Neural cell (in vitro differentiated cells): ENCODE results near the gene RELN. TPM values are rescaled to one million over a fixed set of nuclear protein-coding genes. Genes with fewer than 3 reads are reported as not detected.

Experiments used
- H2AFZ ChIP-seq: fragments of 200-600, 300-800 bp; sonication (generic), shearing (Covaris generic); 2 replicates; pipeline ENCODE4 v1.6.0; 2014; ENCODE audit warnings: low read depth, mild to moderate bottlenecking, antibody characterized with exemption, low read length, moderate library complexity
- H3F3A ChIP-seq: fragments of 200-600 bp; shearing (Covaris generic); 2 replicates; pipeline ENCODE4 v1.6.1; 2016; ENCODE audit warnings: mild to moderate bottlenecking, moderate library complexity, mixed read lengths, antibody characterized with exemption, low read length; ENCODE audit not compliant: insufficient read depth, poor library complexity, severe bottlenecking
- H3K27ac ChIP-seq: fragments of 200-600, 300-800 bp; sonication (generic), shearing (Covaris generic); 2 replicates; pipeline ENCODE4 v1.5.1; 2014; ENCODE audit warnings: mild to moderate bottlenecking, low read length, moderate library complexity
- H3K27me3 ChIP-seq: fragments of 300-800, 200-600 bp; sonication (generic), shearing (Covaris generic); 2 replicates; pipeline ENCODE4 v1.6.0; 2014; ENCODE audit warnings: mild to moderate bottlenecking, low read depth, low read length, moderate library complexity; ENCODE audit not compliant: insufficient read depth
- H3K36me3 ChIP-seq: fragments of 300-800, 200-600 bp; sonication (generic), shearing (Covaris generic); 2 replicates; pipeline ENCODE4 v1.5.1; 2014; ENCODE audit warnings: mild to moderate bottlenecking, antibody characterized with exemption, low read length, moderate library complexity; ENCODE audit not compliant: insufficient read depth
- H3K4me2 ChIP-seq: fragments of 300-800, 200-600 bp; sonication (generic), shearing (Covaris generic); 2 replicates; pipeline ENCODE4 v1.6.0; 2014; ENCODE audit warnings: mild to moderate bottlenecking, low read length
- H3K4me3 ChIP-seq: fragments of 300-800, 200-600 bp; sonication (generic), shearing (Covaris generic); 2 replicates; pipeline ENCODE4 v1.5.1; 2014; ENCODE audit warnings: mild to moderate bottlenecking, low read length, moderate library complexity
- H3K79me2 ChIP-seq: fragments of 200-600 bp; shearing (Covaris generic); replicated peaks from 2 replicates; pipeline ENCODE4 v1.6.0; 2014; ENCODE audit warnings: mild to moderate bottlenecking, low read length, moderate library complexity; ENCODE audit not compliant: insufficient read depth
- H3K9ac ChIP-seq: fragments of 300-800, 200-600 bp; sonication (generic), shearing (Covaris generic); 2 replicates; pipeline ENCODE4 v1.6.1; 2016; ENCODE audit warnings: mild to moderate bottlenecking, low read length, mixed read lengths
- H3K9me2 ChIP-seq: fragments of 200-600 bp; shearing (Covaris generic); 2 replicates; pipeline ENCODE4 v1.6.1; 2016; ENCODE audit warnings: mild to moderate bottlenecking, low read length, mixed read lengths; ENCODE audit not compliant: insufficient read depth
- H3K9me3 ChIP-seq: fragments of 200-600, 300-800 bp; sonication (generic), shearing (Covaris generic); 2 replicates; pipeline ENCODE4 v1.6.1; 2016; ENCODE audit warnings: mild to moderate bottlenecking, mixed run types, low read length, moderate library complexity, mixed read lengths
- H4K20me1 ChIP-seq: fragments of 200-600 bp; shearing (Covaris generic); 2 replicates; pipeline ENCODE4 v1.6.1; 2016; ENCODE audit warnings: mild to moderate bottlenecking, mixed run types; ENCODE audit not compliant: insufficient read depth
- CTCF ChIP-seq: fragments of 450-650 bp; IDR thresholded peaks from 2 replicates; pipeline ENCODE4 v1.5.1; 2014; ENCODE audit warnings: antibody characterized with exemption, mild to moderate bottlenecking, moderate library complexity; ENCODE audit not compliant: poor library complexity, severe bottlenecking
- EP300 ChIP-seq: fragments of 450-650 bp; conservative IDR thresholded peaks from 2 replicates; pipeline ENCODE4 v1.6.1; 2014; ENCODE audit warnings: antibody characterized with exemption, mild to moderate bottlenecking, moderate library complexity; ENCODE audit not compliant: poor library complexity, severe bottlenecking
- EZH2 ChIP-seq: fragments of 200-600, 300-800 bp; shearing (Covaris generic), sonication (generic); IDR thresholded peaks from 2 replicates; pipeline ENCODE4 v1.6.1; 2014; ENCODE audit warnings: antibody characterized with exemption, low read length, borderline replicate concordance, mild to moderate bottlenecking; ENCODE audit not compliant: insufficient read depth, poor library complexity, severe bottlenecking
- MXI1 ChIP-seq: fragments of 450-650 bp; conservative IDR thresholded peaks from 2 replicates; pipeline ENCODE4 v1.6.1; 2014; ENCODE audit warnings: antibody characterized with exemption, mild to moderate bottlenecking; ENCODE audit not compliant: poor library complexity, severe bottlenecking
- POLR2AphosphoS5 ChIP-seq: IDR thresholded peaks from 2 replicates; pipeline ENCODE4 v1.6.1; 2012
- RAD21 ChIP-seq: fragments of 450-650 bp; conservative IDR thresholded peaks from 2 replicates; pipeline ENCODE4 v1.6.1; 2014; ENCODE audit warnings: antibody characterized with exemption, mild to moderate bottlenecking, moderate library complexity
- REST ChIP-seq: IDR thresholded peaks from 2 replicates; pipeline ENCODE4 v1.6.1; 2012; ENCODE audit warnings: borderline replicate concordance
- SMC3 ChIP-seq: fragments of 450-650 bp; conservative IDR thresholded peaks from 2 replicates; pipeline ENCODE4 v1.6.1; 2014; ENCODE audit warnings: antibody characterized with exemption, mild to moderate bottlenecking, moderate library complexity; ENCODE audit not compliant: poor library complexity
- TAF1 ChIP-seq: IDR thresholded peaks from 2 replicates; pipeline ENCODE4 v1.6.1; 2012; ENCODE audit warnings: low read depth
- polyA plus RNA-seq: library from polyadenylated mRNA; depleted of rRNA; stranded (reverse); fragments of >200 nt; gene quantifications from 2 replicates; pipeline ENCODE4 v1.2.3, GENCODE V29; 2014

The RELN gene
- polyA plus RNA-seq, 1 donor from 2014 or later, result 178 TPM

- no peaks in the 10 kb centered on the region for H4K20me1 ChIP-seq
- H3K4me2 ChIP-seq, result no peak overlapping the region
- no peaks in the 10 kb centered on the region for H3K36me3 ChIP-seq
- H3K9ac ChIP-seq, result no peak overlapping the region
- H3K9me2 ChIP-seq, result no peaks in the 10 kb centered on the region
- H3K4me3 ChIP-seq, result no peak overlapping the region
- TF ChIP-seq RAD21, result no peak
- no peak for TF ChIP-seq CTCF
- TF ChIP-seq MXI1, result no peak
- H3K27me3 ChIP-seq, result no peaks in the 10 kb centered on the region
- H3K79me2 ChIP-seq, result no peaks in the 10 kb centered on the region
- no peak overlapping the region for H2AFZ ChIP-seq
- H3F3A ChIP-seq, result no peaks in the 10 kb centered on the region
- no peaks in the 10 kb centered on the region for H3K9me3 ChIP-seq
- H3K27ac ChIP-seq, result no peak overlapping the region
These were observed 96.1 kb downstream of the RELN start for GRCh38 chr7:103893350-103893749.

- H3K36me3 ChIP-seq, result no peaks in the 10 kb centered on the region
- no peaks in the 10 kb centered on the region for H3K79me2 ChIP-seq
- H3F3A ChIP-seq, result no peaks in the 10 kb centered on the region
- no peaks in the 10 kb centered on the region for H4K20me1 ChIP-seq
- no peak overlapping the region for H2AFZ ChIP-seq
- no peak overlapping the region for H3K4me2 ChIP-seq
- H3K27ac ChIP-seq, result no peak overlapping the region
- H3K9ac ChIP-seq, result no peak overlapping the region
- H3K9me2 ChIP-seq, result no peaks in the 10 kb centered on the region
- no peak overlapping the region for H3K4me3 ChIP-seq
- H3K9me3 ChIP-seq, result no peaks in the 10 kb centered on the region
- TF ChIP-seq EZH2 (no peak), CTCF (no peak), TAF1 (no peak), EP300 (no peak), SMC3 (no peak), MXI1 (no peak), POLR2AphosphoS5 (no peak), REST (no peak)
- H3K27me3 ChIP-seq, result no peaks in the 10 kb centered on the region
These were observed 100.0 kb downstream of the RELN start for GRCh38 chr7:103889451-103889850.
